ENCODE data around the gene ZDHHC17.

ZDHHC17 gene

DNA sequence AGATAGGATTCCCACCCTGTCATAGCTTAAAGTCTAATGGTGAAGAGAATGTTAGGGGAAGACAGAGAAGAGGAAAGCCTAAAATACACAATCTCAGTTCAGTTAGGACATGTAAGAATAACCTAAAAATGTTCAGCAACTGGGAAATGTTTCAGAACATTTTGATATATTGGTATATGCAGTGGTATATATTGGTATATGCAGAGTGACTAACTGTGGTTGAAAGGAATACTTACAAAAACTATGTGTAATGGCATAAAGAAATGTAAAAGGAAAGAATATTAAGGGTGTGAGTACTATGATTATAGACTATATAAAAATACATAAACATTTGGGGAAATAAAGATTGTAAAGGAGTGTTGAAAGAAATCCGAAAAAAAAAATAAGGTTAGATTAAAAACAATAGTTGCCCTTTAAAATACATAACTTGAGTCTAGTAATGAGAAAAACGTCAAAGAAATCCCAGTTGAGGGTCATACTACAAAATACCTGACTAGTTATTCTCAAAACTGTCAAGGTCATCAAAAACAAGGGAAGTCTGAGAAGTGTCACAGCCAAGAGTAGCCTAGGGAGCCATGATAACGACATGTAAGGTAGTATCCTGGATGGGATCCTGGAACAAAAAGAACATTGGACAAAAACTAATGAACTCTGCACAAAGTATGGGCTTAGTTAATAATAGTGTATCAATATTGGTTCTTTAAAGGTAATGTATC lies 25.6 kb downstream of the ZDHHC17 start:
- CTCF ChIA-PET, result interaction anchor here (0.7 to 5.2 kb wide), 20 partner anchors 8 to 295 kb away, joined by 3 to 51 read pairs (median 6); partner anchors contain the start of gene ZDHHC17
- POLR2A ChIA-PET, result no interaction called here
- TF ChIP-seq, protein P1, sequence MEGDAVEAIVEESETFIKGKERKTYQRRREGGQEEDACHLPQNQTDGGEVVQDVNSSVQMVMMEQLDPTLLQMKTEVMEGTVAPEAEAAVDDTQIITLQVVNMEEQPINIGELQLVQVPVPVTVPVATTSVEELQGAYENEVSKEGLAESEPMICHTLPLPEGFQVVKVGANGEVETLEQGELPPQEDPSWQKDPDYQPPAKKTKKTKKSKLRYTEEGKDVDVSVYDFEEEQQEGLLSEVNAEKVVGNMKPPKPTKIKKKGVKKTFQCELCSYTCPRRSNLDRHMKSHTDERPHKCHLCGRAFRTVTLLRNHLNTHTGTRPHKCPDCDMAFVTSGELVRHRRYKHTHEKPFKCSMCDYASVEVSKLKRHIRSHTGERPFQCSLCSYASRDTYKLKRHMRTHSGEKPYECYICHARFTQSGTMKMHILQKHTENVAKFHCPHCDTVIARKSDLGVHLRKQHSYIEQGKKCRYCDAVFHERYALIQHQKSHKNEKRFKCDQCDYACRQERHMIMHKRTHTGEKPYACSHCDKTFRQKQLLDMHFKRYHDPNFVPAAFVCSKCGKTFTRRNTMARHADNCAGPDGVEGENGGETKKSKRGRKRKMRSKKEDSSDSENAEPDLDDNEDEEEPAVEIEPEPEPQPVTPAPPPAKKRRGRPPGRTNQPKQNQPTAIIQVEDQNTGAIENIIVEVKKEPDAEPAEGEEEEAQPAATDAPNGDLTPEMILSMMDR (IDR thresholded peaks at IDR 0.05; ENCODE audit: control extremely low read depth, extremely low read depth, low read depth, missing control alignments), result no peak
- no peak for DNase-seq (ENCODE audit: extremely low spot score)

DNA sequence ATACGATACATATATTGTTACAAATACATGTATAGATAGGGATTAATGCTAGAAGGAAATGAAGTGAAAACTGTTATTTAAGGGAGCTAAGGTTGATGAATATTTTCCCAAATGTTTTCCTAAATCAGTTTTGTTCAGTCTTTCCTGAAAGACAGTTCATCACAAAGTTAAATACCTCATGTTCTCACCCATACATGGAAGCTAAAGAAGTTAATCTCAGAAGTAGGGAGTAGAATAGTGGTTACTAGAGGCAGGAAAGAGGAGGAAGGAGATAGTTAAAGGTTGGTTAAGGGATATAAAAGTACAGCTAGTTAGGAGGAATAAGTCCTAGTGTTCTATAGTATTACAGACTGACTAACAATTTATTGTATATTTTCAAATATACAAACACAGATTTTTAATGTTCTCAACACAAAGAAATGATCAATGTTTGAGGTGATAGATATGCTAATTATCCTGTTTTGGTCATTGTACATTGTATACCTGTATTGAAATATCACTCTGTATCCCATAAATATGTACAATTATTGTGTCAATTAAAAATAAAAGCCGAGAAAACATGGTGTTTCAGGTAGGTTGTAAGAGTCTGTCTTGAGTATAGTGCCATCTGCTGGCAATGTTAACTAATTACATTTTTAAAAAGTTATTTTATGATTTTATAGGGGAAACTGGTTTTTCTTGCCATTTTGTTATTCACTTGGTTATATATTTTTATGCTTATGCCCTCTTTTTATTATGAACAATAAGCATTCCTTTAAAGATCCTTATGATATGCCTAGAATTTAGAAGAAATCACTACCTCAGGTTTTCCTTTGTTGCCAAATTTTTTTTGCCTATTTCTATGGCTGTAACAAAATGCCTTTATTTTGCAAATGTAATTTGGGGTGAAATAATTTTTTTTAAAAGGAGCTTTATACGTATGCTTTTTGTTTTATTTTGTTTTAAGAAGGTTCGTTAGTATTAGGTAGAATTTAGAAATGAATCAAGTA lies 26.9 kb downstream of the ZDHHC17 start:
- DNase-seq (ENCODE audit: extremely low spot score), result peak; percentile 35
- CTCF ChIA-PET, result interaction anchor here (0.7 to 5.2 kb wide), 29 partner anchors 9 to 219 kb away, joined by 3 to 51 read pairs (median 5); partner anchors contain the start of gene ZDHHC17

DNA sequence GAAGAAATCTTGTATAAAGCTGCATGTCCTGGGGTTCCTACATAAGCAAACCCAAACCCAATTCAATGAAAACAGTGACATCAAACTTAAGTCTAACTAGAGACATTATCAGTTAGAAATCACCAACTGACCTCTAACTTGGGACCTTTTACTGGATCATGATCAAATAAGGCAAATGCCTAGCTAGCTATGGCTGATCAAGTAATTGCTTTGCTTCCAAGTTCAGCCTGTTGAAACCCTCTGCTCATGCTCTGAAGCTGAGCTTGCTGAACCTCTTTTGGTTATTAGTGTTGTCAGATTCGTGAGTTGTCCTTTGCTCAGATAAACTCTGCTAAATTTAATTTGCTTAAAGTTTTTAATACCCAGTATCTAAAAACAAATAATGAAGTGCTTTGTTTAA lies 28.9 kb downstream of the ZDHHC17 start:
- TF ChIP-seq, protein P1 (IDR thresholded peaks at IDR 0.05; ENCODE audit: control extremely low read depth, extremely low read depth, low read depth, missing control alignments), result no peak
- DNase-seq (ENCODE audit: extremely low spot score), result no peak
- CTCF ChIA-PET, result interaction anchor here (0.9 to 5.2 kb wide), 8 partner anchors 10 to 218 kb away, joined by 3 to 51 read pairs (median 11); no protein-coding TSS in a partner anchor
- POLR2A ChIA-PET, result no interaction called here

More for the DNA sequence above, 26.9 kb downstream of the ZDHHC17 start:
- POLR2A ChIA-PET, result no interaction called here
- TF ChIP-seq, protein P1 (IDR thresholded peaks at IDR 0.05; ENCODE audit: control extremely low read depth, extremely low read depth, low read depth, missing control alignments), result peak; percentile 32

DNA sequence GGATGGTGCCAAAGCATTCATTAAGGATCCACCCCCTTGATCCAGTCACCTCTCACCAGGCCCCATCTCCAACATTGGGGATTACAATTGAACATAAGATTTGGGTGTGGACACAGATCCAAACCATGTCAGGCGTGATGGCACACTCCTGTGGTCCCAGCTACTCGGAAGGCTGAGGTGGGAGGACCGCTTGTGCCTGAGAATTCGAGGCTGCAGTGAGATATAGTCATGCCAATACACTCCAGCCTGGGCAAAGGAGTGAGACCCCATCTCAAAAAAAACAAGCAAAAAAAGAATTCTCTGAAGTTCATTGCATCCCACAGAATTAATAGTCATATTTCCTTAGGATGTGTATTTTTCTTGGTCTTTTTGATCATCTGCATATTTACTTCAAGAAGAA lies 34.9 kb downstream of the ZDHHC17 start:
- POLR2A ChIA-PET, result no interaction called here
- TF ChIP-seq, protein P1 (IDR thresholded peaks at IDR 0.05; ENCODE audit: control extremely low read depth, extremely low read depth, low read depth, missing control alignments), result no peak
- DNase-seq (ENCODE audit: extremely low spot score), result no peak
- CTCF ChIA-PET, result interaction anchor here (1.4 kb wide), 1 partner anchor 179 kb away, joined by 4 read pairs; no protein-coding TSS in a partner anchor

DNA sequence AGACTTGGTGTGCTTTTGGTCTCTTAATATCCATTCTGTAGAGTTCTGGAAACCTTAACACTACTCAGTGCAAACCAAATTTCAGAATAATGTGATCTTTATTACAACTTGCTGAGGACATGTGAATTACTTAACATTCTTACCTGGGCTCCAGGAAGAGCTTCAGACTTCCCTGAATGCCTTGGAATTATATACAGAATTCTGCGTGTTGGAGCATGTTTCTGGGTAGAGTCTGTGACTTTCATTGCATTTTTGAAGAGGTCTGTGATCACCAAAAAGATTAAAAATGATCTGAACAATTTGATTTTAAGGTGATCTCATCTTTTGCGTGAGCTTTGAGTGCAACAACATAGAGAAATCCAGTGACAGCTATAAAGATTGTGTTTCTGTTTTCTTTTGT lies 35.4 kb downstream of the ZDHHC17 start:
- no peak for DNase-seq (ENCODE audit: extremely low spot score)
- ChIA-PET CTCF (interaction anchor here (1.4 kb wide), 1 partner anchor 179 kb away, joined by 4 read pairs; no protein-coding TSS in a partner anchor), POLR2A (interaction anchor here (0.5 kb wide), 1 partner anchor 190 kb away, joined by 3 read pairs; no protein-coding TSS in a partner anchor)
- TF ChIP-seq, protein P1 (IDR thresholded peaks at IDR 0.05; ENCODE audit: control extremely low read depth, extremely low read depth, low read depth, missing control alignments), result no peak

DNA sequence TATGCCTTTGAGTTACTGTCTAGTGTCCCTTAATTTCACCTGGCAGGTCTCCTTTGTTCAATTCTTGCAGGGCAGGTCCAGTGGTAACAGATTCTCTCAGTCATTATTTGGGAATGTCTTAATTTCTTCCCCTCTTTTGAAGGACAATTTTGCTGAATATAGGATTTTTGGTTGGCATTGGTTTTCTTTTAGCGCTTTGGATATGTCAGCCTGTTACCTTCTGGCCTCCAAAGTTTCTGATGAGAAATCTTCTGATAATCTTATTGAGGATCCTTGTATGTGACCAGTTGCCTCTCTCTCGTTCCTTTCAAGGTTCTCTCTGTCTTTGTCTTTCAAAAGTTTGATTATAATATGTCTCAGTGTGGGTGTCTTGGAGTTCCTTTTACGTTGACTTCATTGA lies 38.1 kb downstream of the ZDHHC17 start:
- ChIA-PET CTCF (interaction anchor here (2.9 kb wide), 1 partner anchor 11 kb away, joined by 15 read pairs; no protein-coding TSS in a partner anchor), POLR2A (no interaction called here)
- no peak for DNase-seq (ENCODE audit: extremely low spot score)
- TF ChIP-seq, protein P1 (IDR thresholded peaks at IDR 0.05; ENCODE audit: control extremely low read depth, extremely low read depth, low read depth, missing control alignments), result no peak

Measured in GM10248 (cell line).